Astrocyte of the spinal cord (primary cell): ENCODE data around the gene MAST4.

Experiments
- DNase-seq: peaks from one replicate; pipeline ENCODE4 v3.0.0; 2011; ENCODE audit warnings: low read depth, low spot score
- H3K4me3 ChIP-seq: 2 replicates; pipeline ENCODE4 v1.5.1; 2011; ENCODE audit warnings: low read depth, mild to moderate bottlenecking, low read length, moderate library complexity
- CTCF ChIP-seq: IDR thresholded peaks from 2 replicates; pipeline ENCODE4 v1.5.1; 2012; ENCODE audit warnings: low read depth, mild to moderate bottlenecking, low read length, inconsistent platforms
- in situ Hi-C: cut with HindIII; loops from 2 replicates; pipeline ENCODE4 v1.10.0; 2017; ENCODE audit warnings: low sequenced_read_pairs

MAST4 gene

GRCh38 chr5:66597183-66597757 is 1.1 kb downstream of the MAST4 start:
- in situ Hi-C loops = no loop called here
- H3K4me3 ChIP-seq = peak overlapping the region; percentile 41
- TF ChIP-seq CTCF = peak; percentile 2
- DNase-seq = peak; percentile 5

- in situ Hi-C loops = no loop called here
- no peak for TF ChIP-seq CTCF
- H3K4me3 ChIP-seq = no peak overlapping the region
- DNase-seq = no peak
Observed at GRCh38 chr5:66602621-66603020, 6.4 kb downstream of the MAST4 start.

- DNase-seq = no peak
- no peak overlapping the region for H3K4me3 ChIP-seq
- in situ Hi-C loops = no loop called here
- TF ChIP-seq CTCF = no peak
Observed at GRCh38 chr5:66603164-66603563, 7.0 kb downstream of the MAST4 start.

GRCh38 chr5:66603881-66604280 is 7.7 kb downstream of the MAST4 start:
- in situ Hi-C loops = no loop called here
- DNase-seq = no peak
- TF ChIP-seq CTCF = no peak
- H3K4me3 ChIP-seq = no peak overlapping the region

GRCh38 chr5:66606713-66607112 is 10.5 kb downstream of the MAST4 start:
- no peak for DNase-seq
- in situ Hi-C loops = no loop called here
- H3K4me3 ChIP-seq = no peak overlapping the region
- TF ChIP-seq CTCF = no peak

- DNase-seq = no peak
- in situ Hi-C loops = no loop called here
- H3K4me3 ChIP-seq = no peak overlapping the region
- TF ChIP-seq CTCF = no peak
Observed at GRCh38 chr5:66608501-66608900, 12.3 kb downstream of the MAST4 start.

- no peak overlapping the region for H3K4me3 ChIP-seq
- TF ChIP-seq CTCF = no peak
- in situ Hi-C loops = no loop called here
- no peak for DNase-seq
Observed at GRCh38 chr5:66609615-66610014, 13.4 kb downstream of the MAST4 start.
